Kidney (tissue), 14 donors: Measurements from ENCODE around the gene KDM1A. TPM values are rescaled to one million over a fixed set of nuclear protein-coding genes. Genes with fewer than 3 reads are reported as not detected.
A peak's percentile ranks its signal among the peaks of the same experiment; 100 is the strongest.

ENCODE experiments used
- DNase-seq, 5 donors: peaks; one replicate each; pipeline ENCODE4 v3.0.0-alpha.2; 2013 to 2020
- FAIRE-seq: peaks from 2 replicates; lab custom pipeline; 2012; peaks lifted over from hg19 to GRCh38; lab: Jason Lieb, UNC
- H3K27ac ChIP-seq, 2 donors: one replicate each; pipeline ENCODE4 v1.7.0; 2013; ENCODE audit warnings: low read depth in 2 of 2, low read length in 2 of 2, inconsistent platforms in 1 of 2
- H3K27me3 ChIP-seq: one replicate; pipeline ENCODE4 v1.7.1; 2013; ENCODE audit warnings: low read length, inconsistent platforms; ENCODE audit not compliant: control insufficient read depth, insufficient read depth
- H3K36me3 ChIP-seq, 3 donors: one replicate each; pipeline versions ENCODE4 v1.7.0 to v1.7.1; 2013; ENCODE audit warnings: low read length in 3 of 3, control low read depth in 1 of 3, inconsistent platforms in 1 of 3; ENCODE audit not compliant: insufficient read depth in 3 of 3, control insufficient read depth in 2 of 3
- H3K4me1 ChIP-seq, 3 donors: one replicate each; pipeline versions ENCODE4 v1.7.0 to v1.7.1; 2013; ENCODE audit warnings: low read length in 3 of 3, inconsistent platforms in 1 of 3, low read depth in 1 of 3; ENCODE audit not compliant: control insufficient read depth in 2 of 3, insufficient read depth in 2 of 3
- H3K4me3 ChIP-seq, 3 donors: one replicate each; pipeline versions ENCODE4 v1.7.0 to v1.8.1; 2013; ENCODE audit warnings: low read length in 3 of 3, control low read depth in 1 of 3, inconsistent platforms in 1 of 3
- H3K9ac ChIP-seq, 3 donors: one replicate each; pipeline versions ENCODE4 v1.7.0 to v1.7.1; 2013; ENCODE audit warnings: low read length in 3 of 3, control low read depth in 1 of 3, inconsistent platforms in 1 of 3
- H3K9me3 ChIP-seq, 3 donors: one replicate each; pipeline versions ENCODE4 v1.7.0 to v1.7.1; 2013; ENCODE audit warnings: low read length in 3 of 3, control low read depth in 1 of 3, inconsistent platforms in 1 of 3; ENCODE audit not compliant: control insufficient read depth in 2 of 3, insufficient read depth in 1 of 3
- intact Hi-C: fragments of 100-400 bp; cut with DNase I; formaldehyde crosslinking; loops from one replicate; pipeline ENCODE4 v1.11.1; 2022
- polyA plus RNA-seq: library from polyadenylated mRNA; stranded (reverse); fragments of 350-450 nt; fragmentation: Illumina TruSeq; extraction: RNeasy Lipid Tissue Mini Kit (QIAGEN cat#74804); gene quantifications from one replicate; pipeline ENCODE4 v1.2.3, GENCODE V29; 2014; ENCODE audit warnings: low read depth, low replicate concordance; ENCODE audit not compliant: insufficient read depth
- total RNA-seq: library from RNA; stranded (reverse); fragmentation: NEBNext Ultra II Directional; extraction: Animal tissue kit (Norgen Biotek cat#: 25700); gene quantifications from one replicate; pipeline ENCODE4 v1.2.1, GENCODE V29; 2021
- TF ChIP-seq, protein P1 (sequence below): IDR thresholded peaks from 3 replicates; pipeline ENCODE4 v1.5.1; 2012; ENCODE audit warnings: mild to moderate bottlenecking, moderate library complexity, borderline replicate concordance; ENCODE audit not compliant: insufficient read depth; ENCODE audit errors: extremely low read depth
- donor health status: control.
- donor health status: control.
- donor health status: control.
- donor health status: control.
- donor health status: control.
- donor health status: DM: yes; HTN: yes; CAD: no.
- donor health status: Normal renal cell carcinoma (clear cell type).

The KDM1A gene
- total and polyA plus RNA-seq, 2 donors from 2014 or later: 33.3 to 54.4 TPM

DNA sequence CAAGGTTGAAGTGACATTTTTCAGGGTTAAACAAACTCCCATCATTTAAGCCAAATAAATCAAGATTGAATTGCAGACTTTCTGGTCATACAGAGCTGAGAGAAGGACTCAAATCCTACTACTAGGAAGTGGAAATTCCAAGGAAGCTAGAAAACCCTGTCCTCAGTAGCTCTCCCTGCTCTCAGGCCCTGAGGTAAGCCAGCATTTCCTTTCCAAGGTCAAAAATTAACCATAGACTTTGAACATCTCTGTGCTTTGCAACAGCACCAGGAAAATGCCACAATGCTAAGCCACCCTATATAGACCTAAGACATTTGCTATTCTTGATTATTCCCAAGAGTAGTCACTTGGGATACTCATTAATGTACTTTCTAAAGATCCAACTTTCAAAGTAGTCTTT is 104.3 kb downstream of the KDM1A start:
- Histone ChIP-seq H3K4me1 (peaks cover 7 to 30% (median 16%) of the 10 kb centered on the region in 3 donors), H3K36me3 (no peaks in the 10 kb centered on the region), H3K27me3 (no peaks in the 10 kb centered on the region), H3K9ac (no peak overlapping the region), H3K27ac (peak overlapping the region; percentile 32 to 62), H3K9me3 (no peaks in the 10 kb centered on the region), H3K4me3 (no peak overlapping the region)
- intact Hi-C loops: no loop called here
- TF ChIP-seq, protein P1, sequence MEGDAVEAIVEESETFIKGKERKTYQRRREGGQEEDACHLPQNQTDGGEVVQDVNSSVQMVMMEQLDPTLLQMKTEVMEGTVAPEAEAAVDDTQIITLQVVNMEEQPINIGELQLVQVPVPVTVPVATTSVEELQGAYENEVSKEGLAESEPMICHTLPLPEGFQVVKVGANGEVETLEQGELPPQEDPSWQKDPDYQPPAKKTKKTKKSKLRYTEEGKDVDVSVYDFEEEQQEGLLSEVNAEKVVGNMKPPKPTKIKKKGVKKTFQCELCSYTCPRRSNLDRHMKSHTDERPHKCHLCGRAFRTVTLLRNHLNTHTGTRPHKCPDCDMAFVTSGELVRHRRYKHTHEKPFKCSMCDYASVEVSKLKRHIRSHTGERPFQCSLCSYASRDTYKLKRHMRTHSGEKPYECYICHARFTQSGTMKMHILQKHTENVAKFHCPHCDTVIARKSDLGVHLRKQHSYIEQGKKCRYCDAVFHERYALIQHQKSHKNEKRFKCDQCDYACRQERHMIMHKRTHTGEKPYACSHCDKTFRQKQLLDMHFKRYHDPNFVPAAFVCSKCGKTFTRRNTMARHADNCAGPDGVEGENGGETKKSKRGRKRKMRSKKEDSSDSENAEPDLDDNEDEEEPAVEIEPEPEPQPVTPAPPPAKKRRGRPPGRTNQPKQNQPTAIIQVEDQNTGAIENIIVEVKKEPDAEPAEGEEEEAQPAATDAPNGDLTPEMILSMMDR: no peak
- FAIRE-seq (no peak), DNase-seq (peak in 2 of 5 donors; percentile 31 to 42)

DNA sequence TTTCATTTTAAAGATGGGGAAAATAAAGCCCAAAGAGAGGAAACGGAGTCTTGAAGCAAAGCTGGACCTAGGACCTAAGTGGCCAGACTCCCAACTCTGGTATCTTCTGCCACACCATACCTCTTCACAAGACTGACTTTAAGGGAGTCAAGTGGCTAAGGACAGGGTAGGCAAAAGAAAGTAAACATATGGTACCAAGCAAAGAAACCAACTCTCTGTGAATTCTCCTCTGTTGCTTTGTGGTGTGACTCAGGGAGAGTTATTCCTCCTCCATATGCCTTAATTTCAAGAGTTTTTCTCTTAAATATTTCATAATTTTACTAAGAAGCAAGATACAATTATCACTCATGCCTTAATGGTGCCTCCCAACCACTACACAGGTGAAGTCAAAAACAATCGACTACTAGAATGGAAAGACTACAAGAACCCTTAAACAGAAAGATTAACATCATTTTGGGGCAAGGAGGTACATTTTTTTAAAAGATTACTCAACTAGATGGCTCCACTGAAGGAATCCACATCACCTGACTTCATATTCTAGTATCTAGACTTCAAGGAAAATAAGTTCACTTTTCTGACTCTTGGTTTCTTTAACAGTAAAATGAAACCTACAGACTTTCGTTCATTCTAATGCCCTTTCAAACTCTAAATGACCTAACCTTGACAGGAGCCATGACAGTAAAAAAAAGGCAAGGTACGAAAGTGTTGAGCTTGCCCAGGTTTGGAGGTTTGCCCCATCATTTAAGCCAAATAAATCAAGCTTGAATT is 105.2 kb downstream of the KDM1A start:
- FAIRE-seq (no peak), DNase-seq (no peak)
- TF ChIP-seq, protein P1: no peak
- H3K4me3 ChIP-seq: no peak overlapping the region
- H3K36me3 ChIP-seq: no peaks in the 10 kb centered on the region
- H3K9me3 ChIP-seq: no peaks in the 10 kb centered on the region
- H3K9ac ChIP-seq: no peak overlapping the region
- H3K27me3 ChIP-seq: no peaks in the 10 kb centered on the region
- H3K27ac ChIP-seq: peak overlapping the region in 1 of 2 donors; percentile 32
- intact Hi-C loops: no loop called here
- H3K4me1 ChIP-seq: peaks cover 7 to 29% (median 16%) of the 10 kb centered on the region in 3 donors

DNA sequence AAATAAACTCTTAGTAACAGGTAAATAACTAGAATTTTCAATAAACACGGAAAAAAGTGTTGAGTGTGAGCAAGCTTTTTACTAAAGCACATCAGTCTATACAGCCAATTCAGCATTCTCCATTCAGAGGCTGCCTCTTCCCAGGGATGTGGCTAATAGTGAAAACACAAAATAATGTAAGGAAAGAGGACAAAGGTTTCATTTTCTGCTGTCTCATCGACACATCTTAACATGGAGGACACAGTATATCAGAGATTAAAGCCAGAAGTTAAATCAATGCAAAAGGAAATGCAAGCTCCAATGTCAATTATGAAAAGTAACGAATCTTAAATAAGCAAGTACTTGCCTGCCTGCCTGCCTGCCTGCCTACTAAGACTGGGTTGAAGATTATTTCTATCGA is 106.2 kb downstream of the KDM1A start:
- H3K4me3 ChIP-seq: no peak overlapping the region
- TF ChIP-seq, protein P1: no peak
- no peak for DNase-seq
- H3K27me3 ChIP-seq: no peaks in the 10 kb centered on the region
- no peak for FAIRE-seq
- H3K9me3 ChIP-seq: no peaks in the 10 kb centered on the region
- no peak overlapping the region for H3K27ac ChIP-seq
- intact Hi-C loops: no loop called here
- no peak overlapping the region for H3K9ac ChIP-seq
- no peaks in the 10 kb centered on the region for H3K36me3 ChIP-seq
- peaks cover 7 to 24% (median 14%) of the 10 kb centered on the region in 3 donors for H3K4me1 ChIP-seq
